ENCODE results near the gene FARS2. TPM values are rescaled to one million over a fixed set of nuclear protein-coding genes. Genes with fewer than 3 reads are reported as not detected.

FARS2 gene
- total RNA-seq, 1 experiment from 2014 or later: 13.8 TPM

- no peaks in the 10 kb centered on the region for H3K9me3 ChIP-seq (ENCODE audit: control insufficient read depth in 1 of 2, insufficient read depth in 1 of 2, low read depth in 1 of 2, low read length in 2 of 2)
- H4K20me1 ChIP-seq (ENCODE audit: insufficient read depth): no peaks in the 10 kb centered on the region
- DNase-seq (ENCODE audit: low read depth, low spot score): no peak
- no peak overlapping the region for H3K4me3 ChIP-seq (replicated peaks in 1 of 2; ENCODE audit: low read depth in 1 of 2, low read length in 2 of 2)
- BruUV-seq (replicated peaks): no TSS peak
- POLR2A ChIA-PET: no interaction called here
- H3K36me3 ChIP-seq (ENCODE audit: control insufficient read depth in 1 of 2, insufficient read depth in 2 of 2, low read length in 2 of 2): no peaks in the 10 kb centered on the region
- H3K4me1 ChIP-seq (ENCODE audit: control insufficient read depth in 1 of 2, insufficient read depth in 2 of 2, low read length in 2 of 2): no peaks in the 10 kb centered on the region
- no peaks in the 10 kb centered on the region for H3K9me2 ChIP-seq (ENCODE audit: insufficient read depth)
- TF ChIP-seq POLR2AphosphoS5 (IDR thresholded peaks at IDR 0.05; ENCODE audit: low read depth, low read length) (no peak), SIN3A (IDR thresholded peaks at IDR 0.05; ENCODE audit: low read depth) (no peak), JUND (IDR thresholded peaks at IDR 0.05) (no peak), ELF1 (IDR thresholded peaks at IDR 0.05; ENCODE audit: borderline replicate concordance, low read depth) (no peak), SRF (IDR thresholded peaks at IDR 0.05; ENCODE audit: low read depth) (no peak), EZH2 (IDR thresholded peaks at IDR 0.05) (no peak), CBX3 (IDR thresholded peaks at IDR 0.05; ENCODE audit: low read depth) (no peak), CTCF (IDR thresholded peaks at IDR 0.05 in 2 of 3, conservative IDR thresholded peaks at IDR 0.05 in 1 of 3; ENCODE audit: borderline replicate concordance in 1 of 3, insufficient read depth in 1 of 3, low read depth in 2 of 3, low read length in 2 of 3) (no peak), TCF7L2 (IDR thresholded peaks at IDR 0.05; ENCODE audit: borderline replicate concordance, extremely low read depth, insufficient read depth, insufficient read length) (no peak), FOSL1 (IDR thresholded peaks at IDR 0.05; ENCODE audit: low read depth) (no peak), POLR2A (IDR thresholded peaks at IDR 0.05; ENCODE audit: borderline replicate concordance, extremely low read depth, insufficient read depth, insufficient read length) (no peak), YY1 (IDR thresholded peaks at IDR 0.05; ENCODE audit: extremely low read depth, insufficient replicate concordance, low read depth, low read length) (no peak), ZNF274 (IDR thresholded peaks at IDR 0.05; ENCODE audit: low read depth, low read length) (no peak), SP1 (IDR thresholded peaks at IDR 0.05; ENCODE audit: low read depth) (no peak), RAD21 (IDR thresholded peaks at IDR 0.05; ENCODE audit: low read depth) (no peak)
- TF ChIP-seq, protein P1, sequence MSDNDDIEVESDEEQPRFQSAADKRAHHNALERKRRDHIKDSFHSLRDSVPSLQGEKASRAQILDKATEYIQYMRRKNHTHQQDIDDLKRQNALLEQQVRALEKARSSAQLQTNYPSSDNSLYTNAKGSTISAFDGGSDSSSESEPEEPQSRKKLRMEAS (IDR thresholded peaks at IDR 0.05): no peak
- TF ChIP-seq, protein P2, sequence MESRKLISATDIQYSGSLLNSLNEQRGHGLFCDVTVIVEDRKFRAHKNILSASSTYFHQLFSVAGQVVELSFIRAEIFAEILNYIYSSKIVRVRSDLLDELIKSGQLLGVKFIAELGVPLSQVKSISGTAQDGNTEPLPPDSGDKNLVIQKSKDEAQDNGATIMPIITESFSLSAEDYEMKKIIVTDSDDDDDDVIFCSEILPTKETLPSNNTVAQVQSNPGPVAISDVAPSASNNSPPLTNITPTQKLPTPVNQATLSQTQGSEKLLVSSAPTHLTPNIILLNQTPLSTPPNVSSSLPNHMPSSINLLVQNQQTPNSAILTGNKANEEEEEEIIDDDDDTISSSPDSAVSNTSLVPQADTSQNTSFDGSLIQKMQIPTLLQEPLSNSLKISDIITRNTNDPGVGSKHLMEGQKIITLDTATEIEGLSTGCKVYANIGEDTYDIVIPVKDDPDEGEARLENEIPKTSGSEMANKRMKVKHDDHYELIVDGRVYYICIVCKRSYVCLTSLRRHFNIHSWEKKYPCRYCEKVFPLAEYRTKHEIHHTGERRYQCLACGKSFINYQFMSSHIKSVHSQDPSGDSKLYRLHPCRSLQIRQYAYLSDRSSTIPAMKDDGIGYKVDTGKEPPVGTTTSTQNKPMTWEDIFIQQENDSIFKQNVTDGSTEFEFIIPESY (IDR thresholded peaks at IDR 0.05; ENCODE audit: extremely low read depth, insufficient replicate concordance, low read length): no peak
- no peak for ATAC-seq
- H3K79me2 ChIP-seq (ENCODE audit: insufficient read depth, low read length): no peaks in the 10 kb centered on the region
- CTCF ChIA-PET: no interaction called here
- no peak overlapping the region for H3K4me2 ChIP-seq (ENCODE audit: low read length)
- H2AFZ ChIP-seq (ENCODE audit: low read depth, low read length, poor library complexity, severe bottlenecking): no peak overlapping the region
- intact Hi-C loops (cut with micrococcal nuclease): no loop called here
- no peak overlapping the region for H3K27ac ChIP-seq (ENCODE audit: low read depth, low read length)
- H3K9ac ChIP-seq (ENCODE audit: low read length): no peak overlapping the region
- H3K27me3 ChIP-seq (ENCODE audit: insufficient read depth, low read length): no peaks in the 10 kb centered on the region
- RAD21 ChIA-PET (ENCODE audit: low non-redundant PET in 1 of 2, low total read pairs in 2 of 2, uncharacterized antibody in 2 of 2, unreplicated experiment in 2 of 2): no interaction called here
Measured at GRCh38 chr6:5427586-5427985, 166.3 kb downstream of the FARS2 start.

Measured in HCT116 (cell line).